Measurements from ENCODE around the gene CAV2. TPM values are rescaled to one million over a fixed set of nuclear protein-coding genes. Genes with fewer than 3 reads are reported as not detected.
A peak's percentile ranks its signal among the peaks of the same experiment; 100 is the strongest.

The CAV2 gene
- polyA plus RNA-seq, 1 of the 3 experiments (the other 2 are of a cell fraction), result 182 TPM

DNA sequence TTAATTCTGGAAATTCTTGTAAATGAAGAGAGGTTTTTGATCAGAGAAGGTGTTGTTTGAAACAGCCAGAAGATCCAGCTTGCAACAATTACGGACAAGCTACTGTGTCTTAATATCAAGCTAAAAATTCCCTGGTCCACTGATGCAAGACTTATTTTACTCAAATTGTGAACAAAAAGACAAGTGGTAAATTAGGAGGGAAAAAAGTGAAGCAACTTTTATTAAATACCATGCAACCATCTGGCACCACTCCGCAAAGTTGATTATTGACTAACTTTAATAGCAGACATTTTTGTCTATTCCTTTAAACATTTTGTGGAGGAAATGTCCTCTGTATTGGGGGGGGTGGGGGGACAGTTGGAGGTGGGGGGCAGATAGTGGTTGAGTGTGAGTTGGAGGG lies 5.1 kb upstream of the CAV2 start (continued):
- TF ChIP-seq MXI1 (IDR thresholded peaks at IDR 0.05; ENCODE audit: low read depth, low read length), result no peak
- TF ChIP-seq CHD2 (IDR thresholded peaks at IDR 0.05; ENCODE audit: low read length, partially characterized antibody), result no peak
- no peak for TF ChIP-seq EZH2phosphoT487 (IDR thresholded peaks at IDR 0.05; ENCODE audit: borderline replicate concordance, low read depth)

DNA sequence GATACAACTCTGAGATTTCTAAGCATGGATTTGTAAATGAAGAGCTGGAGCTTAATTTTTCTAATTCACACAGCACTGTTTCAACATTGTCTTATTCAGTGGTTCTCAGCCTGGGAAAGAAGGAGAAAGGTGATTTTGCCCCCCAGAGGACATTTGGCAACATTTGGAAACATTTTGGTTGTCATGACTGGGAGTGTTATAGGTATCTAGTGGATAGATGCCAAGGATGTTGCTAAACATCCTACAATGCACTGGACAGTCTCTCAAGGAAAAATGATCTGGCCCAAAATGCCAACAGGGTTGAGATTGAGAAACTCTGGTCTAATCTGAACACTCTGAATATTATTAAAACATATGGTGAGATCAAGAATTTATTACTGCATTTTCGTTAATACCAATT lies 3.8 kb upstream of the CAV2 start:
- no peak for DNase-seq
- no peaks in the 10 kb centered on the region for H3K27me3 ChIP-seq (ENCODE audit: insufficient read depth)
- POLR2A ChIA-PET, result no interaction called here
- peaks cover 11% of the 10 kb centered on the region for H3K79me2 ChIP-seq (ENCODE audit: insufficient read depth)
- TF ChIP-seq, protein P1, sequence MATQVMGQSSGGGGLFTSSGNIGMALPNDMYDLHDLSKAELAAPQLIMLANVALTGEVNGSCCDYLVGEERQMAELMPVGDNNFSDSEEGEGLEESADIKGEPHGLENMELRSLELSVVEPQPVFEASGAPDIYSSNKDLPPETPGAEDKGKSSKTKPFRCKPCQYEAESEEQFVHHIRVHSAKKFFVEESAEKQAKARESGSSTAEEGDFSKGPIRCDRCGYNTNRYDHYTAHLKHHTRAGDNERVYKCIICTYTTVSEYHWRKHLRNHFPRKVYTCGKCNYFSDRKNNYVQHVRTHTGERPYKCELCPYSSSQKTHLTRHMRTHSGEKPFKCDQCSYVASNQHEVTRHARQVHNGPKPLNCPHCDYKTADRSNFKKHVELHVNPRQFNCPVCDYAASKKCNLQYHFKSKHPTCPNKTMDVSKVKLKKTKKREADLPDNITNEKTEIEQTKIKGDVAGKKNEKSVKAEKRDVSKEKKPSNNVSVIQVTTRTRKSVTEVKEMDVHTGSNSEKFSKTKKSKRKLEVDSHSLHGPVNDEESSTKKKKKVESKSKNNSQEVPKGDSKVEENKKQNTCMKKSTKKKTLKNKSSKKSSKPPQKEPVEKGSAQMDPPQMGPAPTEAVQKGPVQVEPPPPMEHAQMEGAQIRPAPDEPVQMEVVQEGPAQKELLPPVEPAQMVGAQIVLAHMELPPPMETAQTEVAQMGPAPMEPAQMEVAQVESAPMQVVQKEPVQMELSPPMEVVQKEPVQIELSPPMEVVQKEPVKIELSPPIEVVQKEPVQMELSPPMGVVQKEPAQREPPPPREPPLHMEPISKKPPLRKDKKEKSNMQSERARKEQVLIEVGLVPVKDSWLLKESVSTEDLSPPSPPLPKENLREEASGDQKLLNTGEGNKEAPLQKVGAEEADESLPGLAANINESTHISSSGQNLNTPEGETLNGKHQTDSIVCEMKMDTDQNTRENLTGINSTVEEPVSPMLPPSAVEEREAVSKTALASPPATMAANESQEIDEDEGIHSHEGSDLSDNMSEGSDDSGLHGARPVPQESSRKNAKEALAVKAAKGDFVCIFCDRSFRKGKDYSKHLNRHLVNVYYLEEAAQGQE (IDR thresholded peaks at IDR 0.05; ENCODE audit: low read depth, low read length), result no peak
- TF ChIP-seq POLR2AphosphoS5 (IDR thresholded peaks at IDR 0.05; ENCODE audit: low read depth, low read length), result no peak
- TF ChIP-seq NFIC (IDR thresholded peaks at IDR 0.05; ENCODE audit: borderline replicate concordance), result peak; percentile 30; the same call in 1 of the 2 replicates
- no peak for TF ChIP-seq SMC3 (IDR thresholded peaks at IDR 0.05; ENCODE audit: low read depth, low read length)
- no peak for TF ChIP-seq MEF2A (IDR thresholded peaks at IDR 0.05; ENCODE audit: borderline replicate concordance, low read depth)
- no peak for TF ChIP-seq GABPA (IDR thresholded peaks at IDR 0.05; ENCODE audit: low read depth)
- TF ChIP-seq JUND (IDR thresholded peaks at IDR 0.05), result no peak
- no peak for TF ChIP-seq EZH2phosphoT487 (IDR thresholded peaks at IDR 0.05; ENCODE audit: borderline replicate concordance, low read depth)
- TF ChIP-seq TAF1 (IDR thresholded peaks at IDR 0.05; ENCODE audit: borderline replicate concordance, low read depth, low read length), result no peak
- no peak for TF ChIP-seq ELF1 (IDR thresholded peaks at IDR 0.05)
- TF ChIP-seq, protein P2, sequence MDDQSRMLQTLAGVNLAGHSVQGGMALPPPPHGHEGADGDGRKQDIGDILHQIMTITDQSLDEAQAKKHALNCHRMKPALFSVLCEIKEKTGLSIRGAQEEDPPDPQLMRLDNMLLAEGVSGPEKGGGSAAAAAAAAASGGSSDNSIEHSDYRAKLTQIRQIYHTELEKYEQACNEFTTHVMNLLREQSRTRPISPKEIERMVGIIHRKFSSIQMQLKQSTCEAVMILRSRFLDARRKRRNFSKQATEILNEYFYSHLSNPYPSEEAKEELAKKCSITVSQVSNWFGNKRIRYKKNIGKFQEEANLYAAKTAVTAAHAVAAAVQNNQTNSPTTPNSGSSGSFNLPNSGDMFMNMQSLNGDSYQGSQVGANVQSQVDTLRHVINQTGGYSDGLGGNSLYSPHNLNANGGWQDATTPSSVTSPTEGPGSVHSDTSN (IDR thresholded peaks at IDR 0.05), result 0 out of 2 replicates have a peak, but pooled peaks have one; percentile 17
- TF ChIP-seq RXRA (IDR thresholded peaks at IDR 0.05; ENCODE audit: borderline replicate concordance, low read depth), result no peak
- TF ChIP-seq EP300 (IDR thresholded peaks at IDR 0.05; ENCODE audit: borderline replicate concordance in 1 of 2, low read depth in 1 of 2, low read length in 1 of 2), result no peak
- 0 out of 2 replicates have a peak, but pooled peaks have one; percentile 15 for TF ChIP-seq TCF12 (IDR thresholded peaks at IDR 0.05)
- TF ChIP-seq RAD21 (IDR thresholded peaks at IDR 0.05; ENCODE audit: low read length), result no peak
- no peak for TF ChIP-seq SIN3A (IDR thresholded peaks at IDR 0.05; ENCODE audit: borderline replicate concordance, low read depth, low read length)
- no peak for TF ChIP-seq TEAD4 (IDR thresholded peaks at IDR 0.05; ENCODE audit: borderline replicate concordance, insufficient read depth)
- no peak for TF ChIP-seq FOSL2 (IDR thresholded peaks at IDR 0.05; ENCODE audit: borderline replicate concordance, low read depth)
- no peak for TF ChIP-seq CHD2 (IDR thresholded peaks at IDR 0.05; ENCODE audit: low read length, partially characterized antibody)
- TF ChIP-seq, protein P3, sequence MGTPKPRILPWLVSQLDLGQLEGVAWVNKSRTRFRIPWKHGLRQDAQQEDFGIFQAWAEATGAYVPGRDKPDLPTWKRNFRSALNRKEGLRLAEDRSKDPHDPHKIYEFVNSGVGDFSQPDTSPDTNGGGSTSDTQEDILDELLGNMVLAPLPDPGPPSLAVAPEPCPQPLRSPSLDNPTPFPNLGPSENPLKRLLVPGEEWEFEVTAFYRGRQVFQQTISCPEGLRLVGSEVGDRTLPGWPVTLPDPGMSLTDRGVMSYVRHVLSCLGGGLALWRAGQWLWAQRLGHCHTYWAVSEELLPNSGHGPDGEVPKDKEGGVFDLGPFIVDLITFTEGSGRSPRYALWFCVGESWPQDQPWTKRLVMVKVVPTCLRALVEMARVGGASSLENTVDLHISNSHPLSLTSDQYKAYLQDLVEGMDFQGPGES (IDR thresholded peaks at IDR 0.05; ENCODE audit: low read depth, low read length), result no peak
- no peak for TF ChIP-seq RCOR1 (IDR thresholded peaks at IDR 0.05; ENCODE audit: low read length)
- no peak for TF ChIP-seq FOXJ3 (CRISPR knock-in tag; IDR thresholded peaks at IDR 0.05)
- TF ChIP-seq, protein P4, sequence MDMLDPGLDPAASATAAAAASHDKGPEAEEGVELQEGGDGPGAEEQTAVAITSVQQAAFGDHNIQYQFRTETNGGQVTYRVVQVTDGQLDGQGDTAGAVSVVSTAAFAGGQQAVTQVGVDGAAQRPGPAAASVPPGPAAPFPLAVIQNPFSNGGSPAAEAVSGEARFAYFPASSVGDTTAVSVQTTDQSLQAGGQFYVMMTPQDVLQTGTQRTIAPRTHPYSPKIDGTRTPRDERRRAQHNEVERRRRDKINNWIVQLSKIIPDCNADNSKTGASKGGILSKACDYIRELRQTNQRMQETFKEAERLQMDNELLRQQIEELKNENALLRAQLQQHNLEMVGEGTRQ (IDR thresholded peaks at IDR 0.05; ENCODE audit: borderline replicate concordance, low read depth, low read length), result no peak
- H3K4me2 ChIP-seq, result no peak overlapping the region
- no peak overlapping the region for H3K27ac ChIP-seq (ENCODE audit: low read depth in 2 of 2, low read length in 1 of 2)
- no peak overlapping the region for H3K4me3 ChIP-seq (ENCODE audit: low read depth in 2 of 2, low read length in 1 of 2)
- H3K9me2 ChIP-seq, result no peaks in the 10 kb centered on the region
- H3K36me3 ChIP-seq (replicated peaks in 1 of 2; ENCODE audit: control insufficient read depth in 1 of 2, insufficient read depth in 2 of 2, low read length in 1 of 2), result no peaks in the 10 kb centered on the region
- CTCF ChIA-PET, result interaction anchor here (1.0 to 1.2 kb wide), 2 partner anchors 30 to 315 kb away, joined by 3 to 4 read pairs; no protein-coding TSS in a partner anchor
- no peaks in the 10 kb centered on the region for H4K20me1 ChIP-seq (ENCODE audit: insufficient read depth)
- H3K9me3 ChIP-seq, result no peaks in the 10 kb centered on the region
- H3F3A ChIP-seq (replicated peaks; ENCODE audit: insufficient read depth), result peaks cover 22% of the 10 kb centered on the region
- H3K9ac ChIP-seq, result no peak overlapping the region
- WGBS (ENCODE audit: low lambda C conversion rate), result 64% methylated on average over 1 of the region's 1 CpG
- peaks cover 0 to 25% of the 10 kb centered on the region in 2 experiments; a peak in 3 of 4 replicates for H3K4me1 ChIP-seq (ENCODE audit: control insufficient read depth in 1 of 2, insufficient read depth in 2 of 2, low read depth in 1 of 2, low read length in 1 of 2)
- H2AFZ ChIP-seq (ENCODE audit: low read depth), result no peak overlapping the region

All from SK-N-SH (cell line).